ENCODE measurements around the gene LIPT2. TPM values are rescaled to one million over a fixed set of nuclear protein-coding genes. Genes with fewer than 3 reads are reported as not detected.

Gene LIPT2
- total and polyA plus RNA-seq, 10 of the 15 experiments (the other 5 are each of a cell fraction or from before 2014, with no cell fraction given), result 0.69 to 7.5 (median 3.8) TPM

GRCh38 chr11:74473382-74474173 lies 19.9 kb downstream of the LIPT2 start:
- CTCF ChIA-PET, result interaction anchor here (1.2 kb wide), 1 partner anchor 227 kb away, joined by 4 read pairs; no protein-coding TSS in a partner anchor
- H3K4me1 ChIP-seq (ENCODE audit: control insufficient read depth, insufficient read depth, low read length), result no peaks in the 10 kb centered on the region
- 33% methylated on average over 10 of the region's 10 CpGs for WGBS (ENCODE audit: insufficient coverage, insufficient replicate concordance, low lambda C conversion rate, missing lambda C conversion rate)
- no peak for DNase-seq (ENCODE audit: low read depth, low spot score)
- no peak overlapping the region for H3K4me2 ChIP-seq (ENCODE audit: control insufficient read depth, insufficient read depth)
- SMC1A ChIA-PET (ENCODE audit: uncharacterized antibody, unreplicated experiment), result no interaction called here
- RAD21 ChIA-PET (ENCODE audit: unreplicated experiment), result interaction anchor here (0.5 kb wide), 1 partner anchor 882 kb away, joined by 4 read pairs; no protein-coding TSS in a partner anchor
- no peak for FAIRE-seq
- H4K20me1 ChIP-seq (ENCODE audit: control insufficient read depth, insufficient read depth), result no peaks in the 10 kb centered on the region; the same call in 1 of the 2 replicates
- no peaks in the 10 kb centered on the region for H3K9me3 ChIP-seq (replicated peaks; ENCODE audit: control insufficient read depth, insufficient read depth, low read length)
- no peaks in the 10 kb centered on the region for H3K27me3 ChIP-seq (replicated peaks in 1 of 2; ENCODE audit: control insufficient read depth in 2 of 2, insufficient read depth in 2 of 2, low read length in 1 of 2)
- POLR2A ChIA-PET, result no interaction called here
- no TSS peak for BruUV-seq (replicated peaks)
- no peak overlapping the region for H2AFZ ChIP-seq (ENCODE audit: control insufficient read depth, low read depth, low read length)
- no peak overlapping the region for H3K9ac ChIP-seq (ENCODE audit: control insufficient read depth, insufficient read depth, low read length)
- in situ Hi-C loops (cut with MboI), result no loop called here
- TF ChIP-seq IRF5 (IDR thresholded peaks at IDR 0.05; ENCODE audit: borderline replicate concordance) (no peak), SUZ12 (IDR thresholded peaks at IDR 0.05; ENCODE audit: unreplicated experiment) (no peak), SUPT20H (IDR thresholded peaks at IDR 0.05; ENCODE audit: borderline replicate concordance, control insufficient read depth, low read depth, low read length) (no peak), IKZF1 (conservative IDR thresholded peaks at IDR 0.05) (no peak), SPI1 (IDR thresholded peaks at IDR 0.05; ENCODE audit: borderline replicate concordance, insufficient read depth, low read depth, low read length) (peak; percentile 48; the same call in 1 of the 2 replicates), BCL11A (IDR thresholded peaks at IDR 0.05; ENCODE audit: low read depth, low read length) (no peak), HCFC1 (IDR thresholded peaks at IDR 0.05; ENCODE audit: low read length) (no peak), CHD1 (IDR thresholded peaks at IDR 0.05; ENCODE audit: low read depth, low read length) (no peak)
- no peak for ATAC-seq
- no peaks in the 10 kb centered on the region for H3K36me3 ChIP-seq (ENCODE audit: control insufficient read depth in 2 of 2, insufficient read depth in 2 of 2, low read length in 1 of 2)
- intact Hi-C loops (cut with micrococcal nuclease; ENCODE audit: unreplicated experiment), result no loop called here
- no peaks in the 10 kb centered on the region for H3K79me2 ChIP-seq (ENCODE audit: control insufficient read depth, insufficient read depth, low read length)
- no peak overlapping the region for H3K4me3 ChIP-seq
- no peak overlapping the region for H3K27ac ChIP-seq (ENCODE audit: control insufficient read depth, insufficient read depth)

Measured in GM12878 (cell line).